GM19468 (cell line): ENCODE results near the gene FGD5.

ENCODE experiments used
- ATAC-seq: cut with Tn5 transposase; IDR thresholded peaks from one replicate; pipeline ENCODE4 v1.9.1; 2021; ENCODE audit warnings: mild to moderate bottlenecking, moderate library complexity, moderate number of reproducible peaks; ENCODE audit not compliant: unreplicated experiment; ENCODE audit errors: extremely low read depth

Gene FGD5

GRCh38 chr3:14786369-14786768 is 32.4 kb upstream of the FGD5 start:
- ATAC-seq = no peak

- ATAC-seq = no peak
Measured at GRCh38 chr3:14787630-14788029, 31.1 kb upstream of the FGD5 start.

GRCh38 chr3:14788644-14789043 is 30.1 kb upstream of the FGD5 start:
- no peak for ATAC-seq

GRCh38 chr3:14789221-14789620 is 29.5 kb upstream of the FGD5 start:
- no peak for ATAC-seq

- ATAC-seq = no peak
Measured at GRCh38 chr3:14789640-14790285, 29.0 kb upstream of the FGD5 start.

- ATAC-seq = no peak
Measured at GRCh38 chr3:14791343-14791945, 27.3 kb upstream of the FGD5 start.

GRCh38 chr3:14792691-14793121 is 26.1 kb upstream of the FGD5 start:
- no peak for ATAC-seq

- no peak for ATAC-seq
Measured at GRCh38 chr3:14793126-14793857, 25.5 kb upstream of the FGD5 start.

GRCh38 chr3:14793858-14794234 is 24.9 kb upstream of the FGD5 start:
- ATAC-seq = no peak

GRCh38 chr3:14794435-14794834 is 24.3 kb upstream of the FGD5 start:
- ATAC-seq = no peak

GRCh38 chr3:14795996-14796395 is 22.8 kb upstream of the FGD5 start:
- ATAC-seq = no peak

GRCh38 chr3:14796403-14797077 is 22.2 kb upstream of the FGD5 start:
- ATAC-seq = no peak

- no peak for ATAC-seq
Measured at GRCh38 chr3:14797731-14798130, 21.0 kb upstream of the FGD5 start.

- no peak for ATAC-seq
Measured at GRCh38 chr3:14798231-14798630, 20.5 kb upstream of the FGD5 start.

- ATAC-seq = no peak
Measured at GRCh38 chr3:14799146-14799545, 19.6 kb upstream of the FGD5 start.

- ATAC-seq = no peak
Measured at GRCh38 chr3:14801031-14801430, 17.7 kb upstream of the FGD5 start.

- no peak for ATAC-seq
Measured at GRCh38 chr3:14801668-14802380, 16.9 kb upstream of the FGD5 start.

- no peak for ATAC-seq
Measured at GRCh38 chr3:14802381-14802731, 16.4 kb upstream of the FGD5 start.

GRCh38 chr3:14803101-14803980 is 15.4 kb upstream of the FGD5 start:
- ATAC-seq = no peak
